ENCODE measurements around the gene WDR47. TPM values are rescaled to one million over a fixed set of nuclear protein-coding genes. Genes with fewer than 3 reads are reported as not detected.

WDR47 gene
- total RNA-seq, 1 experiment from 2014 or later: 9.3 TPM

- no peak for ATAC-seq
- H3K9me2 ChIP-seq (ENCODE audit: insufficient read depth): no peaks in the 10 kb centered on the region
- H3K9me3 ChIP-seq (ENCODE audit: control insufficient read depth in 1 of 2, insufficient read depth in 1 of 2, low read depth in 1 of 2, low read length in 2 of 2): no peaks in the 10 kb centered on the region
- intact Hi-C loops (cut with micrococcal nuclease): no loop called here
- TF ChIP-seq CTCF (IDR thresholded peaks at IDR 0.05 in 2 of 3, conservative IDR thresholded peaks at IDR 0.05 in 1 of 3; ENCODE audit: borderline replicate concordance in 1 of 3, insufficient read depth in 1 of 3, low read depth in 2 of 3, low read length in 2 of 3): peak in 2 of 3 experiments; percentile 12 to 41; a peak in 3 of 6 replicates
- no peak for TF ChIP-seq ATF3 (IDR thresholded peaks at IDR 0.05)
- no peak for TF ChIP-seq EZH2phosphoT487 (IDR thresholded peaks at IDR 0.05; ENCODE audit: borderline replicate concordance)
- no peak for TF ChIP-seq ELF1 (IDR thresholded peaks at IDR 0.05; ENCODE audit: borderline replicate concordance, low read depth)
- POLR2A ChIA-PET: interaction anchor here (1.0 kb wide), 1 partner anchor 12 kb away, joined by 4 read pairs; no protein-coding TSS in a partner anchor
- H3K27ac ChIP-seq (ENCODE audit: low read depth, low read length): no peak overlapping the region
- no peak overlapping the region for H2AFZ ChIP-seq (ENCODE audit: low read depth, low read length, poor library complexity, severe bottlenecking)
- H3K4me3 ChIP-seq (replicated peaks in 1 of 2; ENCODE audit: low read depth in 1 of 2, low read length in 2 of 2): no peak overlapping the region
- no peaks in the 10 kb centered on the region for H3K27me3 ChIP-seq (ENCODE audit: insufficient read depth, low read length)
- no peaks in the 10 kb centered on the region for H3K79me2 ChIP-seq (ENCODE audit: insufficient read depth, low read length)
- CTCF ChIA-PET: interaction anchor here (0.8 to 1.6 kb wide), 8 partner anchors 10 to 85 kb away, joined by 3 to 15 read pairs (median 4); partner anchors contain the start of gene WDR47
- H3K36me3 ChIP-seq (ENCODE audit: control insufficient read depth in 1 of 2, insufficient read depth in 2 of 2, low read length in 2 of 2): no peaks in the 10 kb centered on the region
- no TSS peak for BruUV-seq (replicated peaks)
- no peak overlapping the region for H3K9ac ChIP-seq (ENCODE audit: low read length)
- no peak for DNase-seq (ENCODE audit: low read depth, low spot score)
- RAD21 ChIA-PET (ENCODE audit: low non-redundant PET in 1 of 2, low total read pairs in 2 of 2, uncharacterized antibody in 2 of 2, unreplicated experiment in 2 of 2): no interaction called here
- no peaks in the 10 kb centered on the region for H4K20me1 ChIP-seq (ENCODE audit: insufficient read depth)
- H3K4me2 ChIP-seq (ENCODE audit: low read length): no peak overlapping the region
- no peaks in the 10 kb centered on the region for H3K4me1 ChIP-seq (ENCODE audit: control insufficient read depth in 1 of 2, insufficient read depth in 2 of 2, low read length in 2 of 2)
Measured at GRCh38 chr1:109027841-109028240, 14.1 kb downstream of the WDR47 start.

GRCh38 chr1:109025694-109026093 is 16.2 kb downstream of the WDR47 start:
- Histone ChIP-seq H3K9ac (ENCODE audit: low read length) (no peak overlapping the region), H3K27ac (ENCODE audit: low read depth, low read length) (no peak overlapping the region), H4K20me1 (ENCODE audit: insufficient read depth) (no peaks in the 10 kb centered on the region), H3K9me2 (ENCODE audit: insufficient read depth) (no peaks in the 10 kb centered on the region), H3K4me2 (ENCODE audit: low read length) (no peak overlapping the region), H3K27me3 (ENCODE audit: insufficient read depth, low read length) (no peaks in the 10 kb centered on the region), H3K9me3 (ENCODE audit: control insufficient read depth in 1 of 2, insufficient read depth in 1 of 2, low read depth in 1 of 2, low read length in 2 of 2) (no peaks in the 10 kb centered on the region), H3K4me1 (ENCODE audit: control insufficient read depth in 1 of 2, insufficient read depth in 2 of 2, low read length in 2 of 2) (no peaks in the 10 kb centered on the region), H2AFZ (ENCODE audit: low read depth, low read length, poor library complexity, severe bottlenecking) (no peak overlapping the region), H3K4me3 (replicated peaks in 1 of 2; ENCODE audit: low read depth in 1 of 2, low read length in 2 of 2) (no peak overlapping the region), H3K79me2 (ENCODE audit: insufficient read depth, low read length) (no peaks in the 10 kb centered on the region), H3K36me3 (ENCODE audit: control insufficient read depth in 1 of 2, insufficient read depth in 2 of 2, low read length in 2 of 2) (no peaks in the 10 kb centered on the region)
- intact Hi-C loops (cut with micrococcal nuclease): no loop called here
- POLR2A ChIA-PET: no interaction called here
- DNase-seq (ENCODE audit: low read depth, low spot score): no peak
- no TSS peak for BruUV-seq (replicated peaks)
- RAD21 ChIA-PET (ENCODE audit: low non-redundant PET in 1 of 2, low total read pairs in 2 of 2, uncharacterized antibody in 2 of 2, unreplicated experiment in 2 of 2): no interaction called here
- CTCF ChIA-PET: no interaction called here
- ATAC-seq: no peak
- TF ChIP-seq TCF7L2 (IDR thresholded peaks at IDR 0.05; ENCODE audit: borderline replicate concordance, extremely low read depth, insufficient read depth, insufficient read length): no peak
- TF ChIP-seq POLR2AphosphoS5 (IDR thresholded peaks at IDR 0.05; ENCODE audit: low read depth, low read length): no peak
- no peak for TF ChIP-seq ELF1 (IDR thresholded peaks at IDR 0.05; ENCODE audit: borderline replicate concordance, low read depth)
- TF ChIP-seq FOSL1 (IDR thresholded peaks at IDR 0.05; ENCODE audit: low read depth): no peak
- TF ChIP-seq MAX (IDR thresholded peaks at IDR 0.05): no peak
- TF ChIP-seq CTCF (IDR thresholded peaks at IDR 0.05 in 2 of 3, conservative IDR thresholded peaks at IDR 0.05 in 1 of 3; ENCODE audit: borderline replicate concordance in 1 of 3, insufficient read depth in 1 of 3, low read depth in 2 of 3, low read length in 2 of 3): no peak
- no peak for TF ChIP-seq POLR2A (IDR thresholded peaks at IDR 0.05; ENCODE audit: borderline replicate concordance, extremely low read depth, insufficient read depth, insufficient read length)
- TF ChIP-seq EGR1 (IDR thresholded peaks at IDR 0.05; ENCODE audit: low read depth): no peak
- no peak for TF ChIP-seq JUND (IDR thresholded peaks at IDR 0.05)
- TF ChIP-seq ATF3 (IDR thresholded peaks at IDR 0.05): no peak
- TF ChIP-seq YY1 (IDR thresholded peaks at IDR 0.05; ENCODE audit: extremely low read depth, insufficient replicate concordance, low read depth, low read length): no peak
